ENCODE data around the gene HTRA3.

DNA sequence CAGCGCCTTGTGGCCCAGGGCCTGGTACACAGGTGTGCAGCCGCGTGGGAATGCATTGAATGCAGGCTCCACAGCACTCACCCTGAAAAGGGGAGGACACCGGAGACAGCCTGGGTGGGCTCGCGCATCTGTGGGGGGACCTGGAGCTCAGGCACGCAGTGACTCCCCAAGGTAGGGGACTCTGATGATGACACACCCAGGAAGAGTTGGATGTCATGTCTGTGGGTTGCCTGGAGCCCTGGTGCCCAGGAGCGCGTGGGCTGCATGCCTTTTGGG lies 32.7 kb upstream of the HTRA3 start:
- TF ChIP-seq CTCF (IDR thresholded peaks at IDR 0.05) (no peak), POLR2A (IDR thresholded peaks at IDR 0.05) (no peak)

Measured in uterus (tissue), 2 donors.